Colonic mucosa (tissue), 4 donors: ENCODE measurements around the gene SLC39A13. TPM values are rescaled to one million over a fixed set of nuclear protein-coding genes. Genes with fewer than 3 reads are reported as not detected.

ENCODE experiments used
- DNase-seq: peaks from one replicate; pipeline ENCODE4 v3.0.0-alpha.2; 2020
- H3K27ac ChIP-seq: fragments of 200-600 bp; one replicate; pipeline ENCODE4 v1.8.0; 2021
- H3K27me3 ChIP-seq: fragments of 200-600 bp; one replicate; pipeline ENCODE4 v1.8.0; 2021
- H3K36me3 ChIP-seq: fragments of 200-600 bp; one replicate; pipeline ENCODE4 v1.8.0; 2021
- H3K4me1 ChIP-seq: fragments of 200-600 bp; one replicate; pipeline ENCODE4 v1.8.0; 2021; ENCODE audit warnings: mild to moderate bottlenecking
- H3K4me3 ChIP-seq: fragments of 200-600 bp; one replicate; pipeline ENCODE4 v1.8.0; 2021
- H3K9ac ChIP-seq, 2 donors: one replicate each; pipeline ENCODE4 v1.7.0; 2013; ENCODE audit warnings: control low read depth in 2 of 2, low read depth in 2 of 2, low read length in 2 of 2
- H3K9me3 ChIP-seq: fragments of 200-600 bp; one replicate; pipeline ENCODE4 v1.8.0; 2021
- CTCF ChIP-seq: fragments of 200-600 bp; IDR thresholded peaks from one replicate; pipeline ENCODE4 v1.8.0; 2022; ENCODE audit warnings: antibody characterized with exemption, mild to moderate bottlenecking
- intact Hi-C: fragments of 100-400 bp; cut with DNase I; formaldehyde crosslinking; loops from one replicate; pipeline ENCODE4 v1.14.1; 2022
- total RNA-seq, 2 donors: library from RNA; stranded (reverse); fragmentation: NEBNext Ultra II Directional in 1 of 2; extraction: Animal tissue kit (Norgen Biotek cat#: 25700) in 1 of 2; gene quantifications; one replicate each; pipeline ENCODE4 v1.2.1, GENCODE V29; 2021
- donor health status: healthy.
- donor health status: DM: no; HTN: no; CAD: no.
- donor health status: DM: no; HTN: no; CAD: no.

Gene SLC39A13
- total RNA-seq, 2 donors from 2014 or later = 14.3 to 18.6 TPM

- TF ChIP-seq CTCF = no peak
- H3K36me3 ChIP-seq = no peaks in the 10 kb centered on the region
- H3K9me3 ChIP-seq = no peaks in the 10 kb centered on the region
- no peak for DNase-seq
- no peak overlapping the region for H3K9ac ChIP-seq
- H3K27me3 ChIP-seq = no peaks in the 10 kb centered on the region
- H3K27ac ChIP-seq = no peak overlapping the region
- no peak overlapping the region for H3K4me3 ChIP-seq
- intact Hi-C loops = no loop called here
- H3K4me1 ChIP-seq = peaks cover 2% of the 10 kb centered on the region
Observed at GRCh38 chr11:47430524-47430923, 22.1 kb downstream of the SLC39A13 start.

GRCh38 chr11:47431356-47432083 lies 23.1 kb downstream of the SLC39A13 start:
- Histone ChIP-seq H3K9ac (no peak overlapping the region), H3K9me3 (no peaks in the 10 kb centered on the region), H3K4me1 (no peaks in the 10 kb centered on the region), H3K4me3 (no peak overlapping the region), H3K27me3 (no peaks in the 10 kb centered on the region), H3K27ac (no peak overlapping the region), H3K36me3 (no peaks in the 10 kb centered on the region)
- TF ChIP-seq CTCF = no peak
- intact Hi-C loops = no loop called here
- DNase-seq = no peak

GRCh38 chr11:47433157-47433556 lies 24.8 kb downstream of the SLC39A13 start:
- Histone ChIP-seq H3K4me1 (no peaks in the 10 kb centered on the region), H3K27me3 (no peaks in the 10 kb centered on the region), H3K27ac (no peak overlapping the region), H3K9me3 (no peaks in the 10 kb centered on the region), H3K36me3 (no peaks in the 10 kb centered on the region), H3K4me3 (no peak overlapping the region), H3K9ac (no peak overlapping the region)
- DNase-seq = no peak
- intact Hi-C loops = no loop called here
- TF ChIP-seq CTCF = no peak

GRCh38 chr11:47434011-47434786 lies 25.8 kb downstream of the SLC39A13 start:
- no peak for DNase-seq
- intact Hi-C loops = no loop called here
- Histone ChIP-seq H3K4me1 (no peaks in the 10 kb centered on the region), H3K4me3 (no peak overlapping the region), H3K27ac (no peak overlapping the region), H3K9me3 (no peaks in the 10 kb centered on the region), H3K27me3 (no peaks in the 10 kb centered on the region), H3K36me3 (no peaks in the 10 kb centered on the region), H3K9ac (no peak overlapping the region)
- no peak for TF ChIP-seq CTCF

GRCh38 chr11:47435687-47436086 lies 27.3 kb downstream of the SLC39A13 start:
- no peak overlapping the region for H3K27ac ChIP-seq
- H3K4me1 ChIP-seq = no peaks in the 10 kb centered on the region
- no peaks in the 10 kb centered on the region for H3K9me3 ChIP-seq
- no peak overlapping the region for H3K4me3 ChIP-seq
- H3K27me3 ChIP-seq = no peaks in the 10 kb centered on the region
- TF ChIP-seq CTCF = no peak
- no peaks in the 10 kb centered on the region for H3K36me3 ChIP-seq
- intact Hi-C loops = no loop called here
- H3K9ac ChIP-seq = no peak overlapping the region
- DNase-seq = no peak
